ENCODE data around the gene CUL4A.

DNA sequence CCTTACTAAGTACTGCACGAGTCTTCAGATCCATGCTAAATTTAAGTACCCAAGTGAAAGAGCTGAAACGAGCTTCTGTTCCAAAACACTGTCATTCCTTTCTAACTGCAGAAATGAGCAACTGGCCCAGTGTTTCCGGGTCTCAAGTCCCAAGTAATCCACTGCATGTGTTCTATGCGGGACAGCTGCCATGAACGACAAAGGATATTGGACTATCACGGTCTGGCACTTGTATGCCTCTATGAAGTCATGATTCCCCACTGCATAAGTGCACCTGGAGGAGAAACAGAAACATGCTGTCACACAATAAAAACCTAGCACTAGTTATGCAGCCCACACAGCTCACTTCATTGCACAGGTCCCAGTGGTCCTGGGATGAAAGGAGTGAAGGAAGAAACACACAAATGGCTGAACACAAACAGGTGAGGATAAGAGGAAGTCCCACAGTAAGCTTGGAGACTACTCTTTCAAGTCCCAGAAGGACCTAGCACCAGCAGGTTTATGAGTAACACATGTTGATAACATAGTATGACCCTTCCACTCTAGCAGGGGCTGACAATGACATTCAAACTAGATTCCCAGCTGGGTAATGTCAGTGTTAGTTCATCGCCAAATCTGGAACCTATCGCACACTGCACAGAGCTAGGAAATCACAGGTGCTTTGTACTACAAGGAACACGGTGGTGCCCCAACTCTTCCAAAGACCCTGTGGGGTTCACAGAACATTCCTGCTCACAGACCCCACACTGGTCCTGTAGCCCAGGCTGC is 12.3 kb upstream of the CUL4A start:
- no peak for TF ChIP-seq JUNB (CRISPR knock-in tag; conservative IDR thresholded peaks at IDR 0.05)
- TF ChIP-seq ZNF445 (CRISPR knock-in tag; IDR thresholded peaks at IDR 0.05; ENCODE audit: low read depth), result no peak
- TF ChIP-seq, protein P1, sequence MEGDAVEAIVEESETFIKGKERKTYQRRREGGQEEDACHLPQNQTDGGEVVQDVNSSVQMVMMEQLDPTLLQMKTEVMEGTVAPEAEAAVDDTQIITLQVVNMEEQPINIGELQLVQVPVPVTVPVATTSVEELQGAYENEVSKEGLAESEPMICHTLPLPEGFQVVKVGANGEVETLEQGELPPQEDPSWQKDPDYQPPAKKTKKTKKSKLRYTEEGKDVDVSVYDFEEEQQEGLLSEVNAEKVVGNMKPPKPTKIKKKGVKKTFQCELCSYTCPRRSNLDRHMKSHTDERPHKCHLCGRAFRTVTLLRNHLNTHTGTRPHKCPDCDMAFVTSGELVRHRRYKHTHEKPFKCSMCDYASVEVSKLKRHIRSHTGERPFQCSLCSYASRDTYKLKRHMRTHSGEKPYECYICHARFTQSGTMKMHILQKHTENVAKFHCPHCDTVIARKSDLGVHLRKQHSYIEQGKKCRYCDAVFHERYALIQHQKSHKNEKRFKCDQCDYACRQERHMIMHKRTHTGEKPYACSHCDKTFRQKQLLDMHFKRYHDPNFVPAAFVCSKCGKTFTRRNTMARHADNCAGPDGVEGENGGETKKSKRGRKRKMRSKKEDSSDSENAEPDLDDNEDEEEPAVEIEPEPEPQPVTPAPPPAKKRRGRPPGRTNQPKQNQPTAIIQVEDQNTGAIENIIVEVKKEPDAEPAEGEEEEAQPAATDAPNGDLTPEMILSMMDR (IDR thresholded peaks at IDR 0.05 in 2 of 3, conservative IDR thresholded peaks at IDR 0.05 in 1 of 3; ENCODE audit: insufficient read depth in 2 of 3, low read depth in 1 of 3, low read length in 3 of 3), result no peak
- TF ChIP-seq FOXM1 (IDR thresholded peaks at IDR 0.05; ENCODE audit: low read depth), result no peak
- no peak for TF ChIP-seq FOXM1 (CRISPR knock-in tag; IDR thresholded peaks at IDR 0.05; ENCODE audit: low read depth)
- TF ChIP-seq EZH2 (IDR thresholded peaks at IDR 0.05; ENCODE audit: borderline replicate concordance, low read depth, low read length), result no peak
- TF ChIP-seq ELF4 (CRISPR knock-in tag; IDR thresholded peaks at IDR 0.05), result no peak
- TF ChIP-seq ZNF766 (CRISPR knock-in tag; conservative IDR thresholded peaks at IDR 0.05), result no peak
- TF ChIP-seq ZEB2 (IDR thresholded peaks at IDR 0.05), result no peak
- TF ChIP-seq, protein P2, sequence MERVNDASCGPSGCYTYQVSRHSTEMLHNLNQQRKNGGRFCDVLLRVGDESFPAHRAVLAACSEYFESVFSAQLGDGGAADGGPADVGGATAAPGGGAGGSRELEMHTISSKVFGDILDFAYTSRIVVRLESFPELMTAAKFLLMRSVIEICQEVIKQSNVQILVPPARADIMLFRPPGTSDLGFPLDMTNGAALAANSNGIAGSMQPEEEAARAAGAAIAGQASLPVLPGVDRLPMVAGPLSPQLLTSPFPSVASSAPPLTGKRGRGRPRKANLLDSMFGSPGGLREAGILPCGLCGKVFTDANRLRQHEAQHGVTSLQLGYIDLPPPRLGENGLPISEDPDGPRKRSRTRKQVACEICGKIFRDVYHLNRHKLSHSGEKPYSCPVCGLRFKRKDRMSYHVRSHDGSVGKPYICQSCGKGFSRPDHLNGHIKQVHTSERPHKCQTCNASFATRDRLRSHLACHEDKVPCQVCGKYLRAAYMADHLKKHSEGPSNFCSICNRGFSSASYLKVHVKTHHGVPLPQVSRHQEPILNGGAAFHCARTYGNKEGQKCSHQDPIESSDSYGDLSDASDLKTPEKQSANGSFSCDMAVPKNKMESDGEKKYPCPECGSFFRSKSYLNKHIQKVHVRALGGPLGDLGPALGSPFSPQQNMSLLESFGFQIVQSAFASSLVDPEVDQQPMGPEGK (CRISPR knock-in tag; IDR thresholded peaks at IDR 0.05; ENCODE audit: borderline replicate concordance), result no peak
- TF ChIP-seq SMAD4 (CRISPR knock-in tag; conservative IDR thresholded peaks at IDR 0.05), result no peak
- TF ChIP-seq TCF7L2 (IDR thresholded peaks at IDR 0.05; ENCODE audit: low read depth, low read length), result no peak
- TF ChIP-seq, protein P3, sequence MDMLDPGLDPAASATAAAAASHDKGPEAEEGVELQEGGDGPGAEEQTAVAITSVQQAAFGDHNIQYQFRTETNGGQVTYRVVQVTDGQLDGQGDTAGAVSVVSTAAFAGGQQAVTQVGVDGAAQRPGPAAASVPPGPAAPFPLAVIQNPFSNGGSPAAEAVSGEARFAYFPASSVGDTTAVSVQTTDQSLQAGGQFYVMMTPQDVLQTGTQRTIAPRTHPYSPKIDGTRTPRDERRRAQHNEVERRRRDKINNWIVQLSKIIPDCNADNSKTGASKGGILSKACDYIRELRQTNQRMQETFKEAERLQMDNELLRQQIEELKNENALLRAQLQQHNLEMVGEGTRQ (CRISPR knock-in tag; IDR thresholded peaks at IDR 0.05), result no peak

Data from K562 (cell line).